ENCODE data around the gene KIF11. TPM values are rescaled to one million over a fixed set of nuclear protein-coding genes. Genes with fewer than 3 reads are reported as not detected.

Gene KIF11
- total RNA-seq, 1 experiment from 2014 or later: 37.4 TPM

DNA sequence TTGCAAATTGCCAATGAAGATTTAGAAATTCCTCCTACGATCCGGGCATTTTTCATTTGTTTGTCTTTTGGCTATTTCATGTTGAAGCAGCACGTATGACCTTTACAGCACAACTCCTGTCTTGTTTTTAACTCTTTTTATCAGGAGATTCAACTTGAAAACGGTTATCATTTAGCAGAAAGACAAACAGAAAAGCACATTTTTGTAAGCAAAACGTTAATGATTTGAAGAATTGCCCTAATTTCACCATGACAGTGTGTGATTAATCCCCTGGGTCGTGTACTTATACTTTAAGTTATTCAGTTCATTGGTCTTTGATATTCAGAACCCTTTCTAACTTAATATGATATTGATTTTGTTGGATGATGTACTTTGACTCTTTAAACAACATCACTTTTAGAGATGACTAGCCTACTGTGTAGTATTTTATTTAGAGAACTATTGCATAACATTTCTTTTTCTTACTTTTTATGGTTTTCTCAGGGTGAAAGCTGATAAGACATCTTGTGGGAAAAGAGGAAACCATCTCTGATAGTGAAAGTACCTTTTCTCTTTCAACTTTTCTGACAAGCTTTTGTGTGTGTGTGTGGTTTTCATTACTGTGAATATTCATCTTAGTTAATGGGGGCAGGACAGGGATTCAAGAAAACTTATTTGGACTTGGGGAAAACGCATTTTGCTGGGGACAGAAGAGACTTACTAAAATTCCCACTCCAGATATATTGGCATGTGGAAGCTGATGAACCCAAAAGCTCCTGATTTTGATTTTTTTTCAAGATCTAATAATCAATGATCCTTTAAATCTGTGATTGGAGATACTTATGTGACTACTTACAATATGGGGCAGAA, 105.0 kb downstream of the KIF11 start:
- intact Hi-C loops (cut with micrococcal nuclease; ENCODE audit: unreplicated experiment): loop anchor here (2.0 kb wide), 1 partner anchor 177 kb away; no protein-coding TSS in a partner anchor
- no TSS peak for BruUV-seq (replicated peaks)
- H3K4me3 Mint-ChIP-seq (ENCODE audit: low read depth, unreplicated experiment): peak overlapping the region; percentile 58
- TF ChIP-seq, protein P1, sequence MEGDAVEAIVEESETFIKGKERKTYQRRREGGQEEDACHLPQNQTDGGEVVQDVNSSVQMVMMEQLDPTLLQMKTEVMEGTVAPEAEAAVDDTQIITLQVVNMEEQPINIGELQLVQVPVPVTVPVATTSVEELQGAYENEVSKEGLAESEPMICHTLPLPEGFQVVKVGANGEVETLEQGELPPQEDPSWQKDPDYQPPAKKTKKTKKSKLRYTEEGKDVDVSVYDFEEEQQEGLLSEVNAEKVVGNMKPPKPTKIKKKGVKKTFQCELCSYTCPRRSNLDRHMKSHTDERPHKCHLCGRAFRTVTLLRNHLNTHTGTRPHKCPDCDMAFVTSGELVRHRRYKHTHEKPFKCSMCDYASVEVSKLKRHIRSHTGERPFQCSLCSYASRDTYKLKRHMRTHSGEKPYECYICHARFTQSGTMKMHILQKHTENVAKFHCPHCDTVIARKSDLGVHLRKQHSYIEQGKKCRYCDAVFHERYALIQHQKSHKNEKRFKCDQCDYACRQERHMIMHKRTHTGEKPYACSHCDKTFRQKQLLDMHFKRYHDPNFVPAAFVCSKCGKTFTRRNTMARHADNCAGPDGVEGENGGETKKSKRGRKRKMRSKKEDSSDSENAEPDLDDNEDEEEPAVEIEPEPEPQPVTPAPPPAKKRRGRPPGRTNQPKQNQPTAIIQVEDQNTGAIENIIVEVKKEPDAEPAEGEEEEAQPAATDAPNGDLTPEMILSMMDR (IDR thresholded peaks at IDR 0.05; ENCODE audit: unreplicated experiment): no peak
- peak overlapping the region; percentile 80 for H3K27ac Mint-ChIP-seq (ENCODE audit: unreplicated experiment)
- CTCF ChIA-PET: interaction anchor here (0.6 kb wide), 1 partner anchor 10 kb away, joined by 4 read pairs; no protein-coding TSS in a partner anchor
- H3K4me1 Mint-ChIP-seq (ENCODE audit: low read depth, unreplicated experiment): peaks cover 34% of the 10 kb centered on the region
- no peaks in the 10 kb centered on the region for H3K9me3 Mint-ChIP-seq (ENCODE audit: low read depth, unreplicated experiment)
- no peak for DNase-seq
- H3K27me3 Mint-ChIP-seq (ENCODE audit: unreplicated experiment): no peaks in the 10 kb centered on the region
- peaks cover 50% of the 10 kb centered on the region for H3K36me3 Mint-ChIP-seq (ENCODE audit: insufficient read depth, unreplicated experiment)

DNA sequence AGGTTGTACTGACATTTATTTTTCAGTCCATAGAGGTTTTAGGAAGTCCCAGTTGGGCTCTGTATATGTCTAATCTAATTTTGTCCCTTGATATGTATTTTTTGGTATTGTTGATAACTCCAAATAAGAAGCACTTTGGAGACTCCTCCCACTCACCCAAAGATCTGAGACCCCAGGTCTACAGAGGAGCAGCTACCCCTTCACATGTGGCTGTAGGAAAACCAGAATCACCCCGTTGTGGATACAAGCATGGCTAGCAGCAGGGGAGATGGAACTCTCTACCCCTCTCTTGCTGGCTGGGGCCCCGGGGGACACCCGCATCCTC, 106.2 kb downstream of the KIF11 start:
- no TSS peak for BruUV-seq (replicated peaks)
- Mint-ChIP-seq H3K27ac (ENCODE audit: unreplicated experiment) (peak overlapping the region; percentile 28), H3K9me3 (ENCODE audit: low read depth, unreplicated experiment) (no peaks in the 10 kb centered on the region), H3K4me1 (ENCODE audit: low read depth, unreplicated experiment) (peaks cover 34% of the 10 kb centered on the region), H3K36me3 (ENCODE audit: insufficient read depth, unreplicated experiment) (peaks cover 39% of the 10 kb centered on the region), H3K4me3 (ENCODE audit: low read depth, unreplicated experiment) (peak overlapping the region; percentile 39), H3K27me3 (ENCODE audit: unreplicated experiment) (no peaks in the 10 kb centered on the region)
- CTCF ChIA-PET: interaction anchor here (0.7 kb wide), 1 partner anchor 670 kb away, joined by 6 read pairs; no protein-coding TSS in a partner anchor
- intact Hi-C loops (cut with micrococcal nuclease; ENCODE audit: unreplicated experiment): no loop called here
- TF ChIP-seq, protein P1 (IDR thresholded peaks at IDR 0.05; ENCODE audit: unreplicated experiment): no peak
- DNase-seq: no peak

GRCh38 chr10:92699518-92700381, 106.8 kb downstream of the KIF11 start:
- H3K4me1 Mint-ChIP-seq (ENCODE audit: low read depth, unreplicated experiment): peaks cover 34% of the 10 kb centered on the region
- H3K27ac Mint-ChIP-seq (ENCODE audit: unreplicated experiment): peak overlapping the region; percentile 79
- H3K27me3 Mint-ChIP-seq (ENCODE audit: unreplicated experiment): no peaks in the 10 kb centered on the region
- CTCF ChIA-PET: interaction anchor here (0.7 kb wide), 2 partner anchors 451 to 669 kb away, joined by 4 to 6 read pairs; no protein-coding TSS in a partner anchor
- H3K9me3 Mint-ChIP-seq (ENCODE audit: low read depth, unreplicated experiment): no peaks in the 10 kb centered on the region
- H3K4me3 Mint-ChIP-seq (ENCODE audit: low read depth, unreplicated experiment): peak overlapping the region; percentile 39
- no peak for DNase-seq
- peaks cover 33% of the 10 kb centered on the region for H3K36me3 Mint-ChIP-seq (ENCODE audit: insufficient read depth, unreplicated experiment)
- no TSS peak for BruUV-seq (replicated peaks)
- TF ChIP-seq, protein P1 (IDR thresholded peaks at IDR 0.05; ENCODE audit: unreplicated experiment): no peak
- intact Hi-C loops (cut with micrococcal nuclease; ENCODE audit: unreplicated experiment): no loop called here

- Mint-ChIP-seq H3K4me3 (ENCODE audit: low read depth, unreplicated experiment) (no peak overlapping the region), H3K9me3 (ENCODE audit: low read depth, unreplicated experiment) (no peaks in the 10 kb centered on the region), H3K27ac (ENCODE audit: unreplicated experiment) (no peak overlapping the region), H3K36me3 (ENCODE audit: insufficient read depth, unreplicated experiment) (peaks cover 10% of the 10 kb centered on the region), H3K4me1 (ENCODE audit: low read depth, unreplicated experiment) (peaks cover 25% of the 10 kb centered on the region), H3K27me3 (ENCODE audit: unreplicated experiment) (no peaks in the 10 kb centered on the region)
- no peak for DNase-seq
- BruUV-seq (replicated peaks): no TSS peak
- intact Hi-C loops (cut with micrococcal nuclease; ENCODE audit: unreplicated experiment): no loop called here
- CTCF ChIA-PET: interaction anchor here (0.6 kb wide), 1 partner anchor 8 kb away, joined by 3 read pairs; no protein-coding TSS in a partner anchor
- TF ChIP-seq, protein P1 (IDR thresholded peaks at IDR 0.05; ENCODE audit: unreplicated experiment): no peak
Measured at GRCh38 chr10:92702301-92702916, 109.5 kb downstream of the KIF11 start.

All from Calu3 (cell line).